Measurements from ENCODE around the gene HIPK4. TPM values are rescaled to one million over a fixed set of nuclear protein-coding genes. Genes with fewer than 3 reads are reported as not detected.

HIPK4 gene
- total RNA-seq, 1 experiment from 2014 or later, result 0.31 TPM

DNA sequence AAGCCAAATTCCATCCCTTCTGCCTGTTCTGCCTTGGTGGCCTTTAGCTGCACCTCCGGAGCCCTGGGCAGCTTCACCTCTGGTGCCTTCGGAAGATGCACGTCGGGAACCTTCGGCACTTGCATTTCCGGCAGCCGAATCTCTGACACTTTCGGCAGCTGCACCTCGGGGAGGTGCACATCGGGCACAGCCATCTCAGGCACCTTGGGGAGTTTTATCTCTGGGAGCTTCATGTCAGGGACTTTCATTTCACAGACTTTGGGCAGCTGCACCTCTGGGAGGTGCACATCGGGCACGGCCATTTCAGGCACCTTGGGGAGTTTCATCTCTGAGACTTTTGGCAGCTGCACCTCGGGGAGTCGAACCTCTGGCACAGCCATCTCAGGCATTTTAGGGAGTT lies 6.0 kb upstream of the HIPK4 start:
- no peak for ATAC-seq
- Mint-ChIP-seq H3K4me1 (peaks cover 6% of the 10 kb centered on the region), H3K36me3 (no peaks in the 10 kb centered on the region), H3K27ac (no peak overlapping the region), H3K27me3 (ENCODE audit: low read depth) (peaks cover 37% of the 10 kb centered on the region), H3K4me3 (no peak overlapping the region), H3K9me3 (no peaks in the 10 kb centered on the region)
- no peak for DNase-seq (ENCODE audit: low spot score)
- ChIA-PET POLR2A (no interaction called here), CTCF (interaction anchor here (0.5 to 2.0 kb wide), 6 partner anchors 10 to 91 kb away, joined by 3 to 12 read pairs (median 5); partner anchors contain the start of gene BLVRB)
- no peak for TF ChIP-seq ZNF671 (CRISPR knock-in tag; IDR thresholded peaks at IDR 0.05)

DNA sequence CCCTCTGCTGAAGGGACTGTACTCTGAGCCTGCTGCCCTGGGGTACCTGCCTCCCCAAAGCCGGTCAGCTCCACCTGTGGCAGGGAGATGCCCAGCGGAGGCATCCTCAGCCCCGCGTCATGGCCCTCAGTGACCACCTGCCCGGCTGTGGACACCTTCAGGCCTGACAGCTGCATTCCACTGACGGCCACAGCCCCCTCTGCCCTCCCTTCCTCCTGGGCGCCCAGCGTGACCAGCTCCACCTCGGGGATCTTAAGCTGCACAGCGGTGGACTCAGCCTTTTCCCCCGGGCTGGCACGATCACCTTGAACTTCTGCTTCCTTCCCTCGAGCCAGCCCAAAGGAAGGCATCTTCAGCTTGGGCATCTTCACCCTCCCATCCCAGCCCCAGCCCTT lies 4.8 kb upstream of the HIPK4 start:
- no peaks in the 10 kb centered on the region for H3K9me3 Mint-ChIP-seq
- CTCF ChIA-PET, result interaction anchor here (0.9 to 2.0 kb wide), 4 partner anchors 14 to 128 kb away, joined by 3 to 12 read pairs (median 4); no protein-coding TSS in a partner anchor
- POLR2A ChIA-PET, result interaction anchor here (0.6 kb wide), 1 partner anchor 41 kb away, joined by 4 read pairs; no protein-coding TSS in a partner anchor
- no peaks in the 10 kb centered on the region for H3K36me3 Mint-ChIP-seq
- DNase-seq (ENCODE audit: low spot score) (no peak), ATAC-seq (no peak)
- TF ChIP-seq CREM (CRISPR knock-in tag; IDR thresholded peaks at IDR 0.05) (no peak), NFYB (CRISPR knock-in tag; conservative IDR thresholded peaks at IDR 0.05; ENCODE audit: low read depth) (no peak), ZNF232 (CRISPR knock-in tag; IDR thresholded peaks at IDR 0.05) (no peak), RORB (CRISPR knock-in tag; IDR thresholded peaks at IDR 0.05) (no peak), OVOL2 (CRISPR knock-in tag; IDR thresholded peaks at IDR 0.05; ENCODE audit: borderline replicate concordance) (no peak), MYBL2 (CRISPR knock-in tag; IDR thresholded peaks at IDR 0.05) (no peak), PRRX2 (CRISPR knock-in tag; IDR thresholded peaks at IDR 0.05) (no peak), ZNF263 (CRISPR knock-in tag; IDR thresholded peaks at IDR 0.05; ENCODE audit: low read depth) (no peak), ZNF423 (CRISPR knock-in tag; IDR thresholded peaks at IDR 0.05) (no peak)
- TF ChIP-seq, protein P1, sequence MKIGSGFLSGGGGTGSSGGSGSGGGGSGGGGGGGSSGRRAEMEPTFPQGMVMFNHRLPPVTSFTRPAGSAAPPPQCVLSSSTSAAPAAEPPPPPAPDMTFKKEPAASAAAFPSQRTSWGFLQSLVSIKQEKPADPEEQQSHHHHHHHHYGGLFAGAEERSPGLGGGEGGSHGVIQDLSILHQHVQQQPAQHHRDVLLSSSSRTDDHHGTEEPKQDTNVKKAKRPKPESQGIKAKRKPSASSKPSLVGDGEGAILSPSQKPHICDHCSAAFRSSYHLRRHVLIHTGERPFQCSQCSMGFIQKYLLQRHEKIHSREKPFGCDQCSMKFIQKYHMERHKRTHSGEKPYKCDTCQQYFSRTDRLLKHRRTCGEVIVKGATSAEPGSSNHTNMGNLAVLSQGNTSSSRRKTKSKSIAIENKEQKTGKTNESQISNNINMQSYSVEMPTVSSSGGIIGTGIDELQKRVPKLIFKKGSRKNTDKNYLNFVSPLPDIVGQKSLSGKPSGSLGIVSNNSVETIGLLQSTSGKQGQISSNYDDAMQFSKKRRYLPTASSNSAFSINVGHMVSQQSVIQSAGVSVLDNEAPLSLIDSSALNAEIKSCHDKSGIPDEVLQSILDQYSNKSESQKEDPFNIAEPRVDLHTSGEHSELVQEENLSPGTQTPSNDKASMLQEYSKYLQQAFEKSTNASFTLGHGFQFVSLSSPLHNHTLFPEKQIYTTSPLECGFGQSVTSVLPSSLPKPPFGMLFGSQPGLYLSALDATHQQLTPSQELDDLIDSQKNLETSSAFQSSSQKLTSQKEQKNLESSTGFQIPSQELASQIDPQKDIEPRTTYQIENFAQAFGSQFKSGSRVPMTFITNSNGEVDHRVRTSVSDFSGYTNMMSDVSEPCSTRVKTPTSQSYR (CRISPR knock-in tag; IDR thresholded peaks at IDR 0.05), result no peak
- TF ChIP-seq, protein P2, sequence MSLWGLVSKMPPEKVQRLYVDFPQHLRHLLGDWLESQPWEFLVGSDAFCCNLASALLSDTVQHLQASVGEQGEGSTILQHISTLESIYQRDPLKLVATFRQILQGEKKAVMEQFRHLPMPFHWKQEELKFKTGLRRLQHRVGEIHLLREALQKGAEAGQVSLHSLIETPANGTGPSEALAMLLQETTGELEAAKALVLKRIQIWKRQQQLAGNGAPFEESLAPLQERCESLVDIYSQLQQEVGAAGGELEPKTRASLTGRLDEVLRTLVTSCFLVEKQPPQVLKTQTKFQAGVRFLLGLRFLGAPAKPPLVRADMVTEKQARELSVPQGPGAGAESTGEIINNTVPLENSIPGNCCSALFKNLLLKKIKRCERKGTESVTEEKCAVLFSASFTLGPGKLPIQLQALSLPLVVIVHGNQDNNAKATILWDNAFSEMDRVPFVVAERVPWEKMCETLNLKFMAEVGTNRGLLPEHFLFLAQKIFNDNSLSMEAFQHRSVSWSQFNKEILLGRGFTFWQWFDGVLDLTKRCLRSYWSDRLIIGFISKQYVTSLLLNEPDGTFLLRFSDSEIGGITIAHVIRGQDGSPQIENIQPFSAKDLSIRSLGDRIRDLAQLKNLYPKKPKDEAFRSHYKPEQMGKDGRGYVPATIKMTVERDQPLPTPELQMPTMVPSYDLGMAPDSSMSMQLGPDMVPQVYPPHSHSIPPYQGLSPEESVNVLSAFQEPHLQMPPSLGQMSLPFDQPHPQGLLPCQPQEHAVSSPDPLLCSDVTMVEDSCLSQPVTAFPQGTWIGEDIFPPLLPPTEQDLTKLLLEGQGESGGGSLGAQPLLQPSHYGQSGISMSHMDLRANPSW (CRISPR knock-in tag; conservative IDR thresholded peaks at IDR 0.05; ENCODE audit: low read depth), result no peak
- TF ChIP-seq, protein P3, sequence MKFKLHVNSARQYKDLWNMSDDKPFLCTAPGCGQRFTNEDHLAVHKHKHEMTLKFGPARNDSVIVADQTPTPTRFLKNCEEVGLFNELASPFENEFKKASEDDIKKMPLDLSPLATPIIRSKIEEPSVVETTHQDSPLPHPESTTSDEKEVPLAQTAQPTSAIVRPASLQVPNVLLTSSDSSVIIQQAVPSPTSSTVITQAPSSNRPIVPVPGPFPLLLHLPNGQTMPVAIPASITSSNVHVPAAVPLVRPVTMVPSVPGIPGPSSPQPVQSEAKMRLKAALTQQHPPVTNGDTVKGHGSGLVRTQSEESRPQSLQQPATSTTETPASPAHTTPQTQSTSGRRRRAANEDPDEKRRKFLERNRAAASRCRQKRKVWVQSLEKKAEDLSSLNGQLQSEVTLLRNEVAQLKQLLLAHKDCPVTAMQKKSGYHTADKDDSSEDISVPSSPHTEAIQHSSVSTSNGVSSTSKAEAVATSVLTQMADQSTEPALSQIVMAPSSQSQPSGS (CRISPR knock-in tag; IDR thresholded peaks at IDR 0.05; ENCODE audit: borderline replicate concordance, low read depth), result no peak
- TF ChIP-seq, protein P4, sequence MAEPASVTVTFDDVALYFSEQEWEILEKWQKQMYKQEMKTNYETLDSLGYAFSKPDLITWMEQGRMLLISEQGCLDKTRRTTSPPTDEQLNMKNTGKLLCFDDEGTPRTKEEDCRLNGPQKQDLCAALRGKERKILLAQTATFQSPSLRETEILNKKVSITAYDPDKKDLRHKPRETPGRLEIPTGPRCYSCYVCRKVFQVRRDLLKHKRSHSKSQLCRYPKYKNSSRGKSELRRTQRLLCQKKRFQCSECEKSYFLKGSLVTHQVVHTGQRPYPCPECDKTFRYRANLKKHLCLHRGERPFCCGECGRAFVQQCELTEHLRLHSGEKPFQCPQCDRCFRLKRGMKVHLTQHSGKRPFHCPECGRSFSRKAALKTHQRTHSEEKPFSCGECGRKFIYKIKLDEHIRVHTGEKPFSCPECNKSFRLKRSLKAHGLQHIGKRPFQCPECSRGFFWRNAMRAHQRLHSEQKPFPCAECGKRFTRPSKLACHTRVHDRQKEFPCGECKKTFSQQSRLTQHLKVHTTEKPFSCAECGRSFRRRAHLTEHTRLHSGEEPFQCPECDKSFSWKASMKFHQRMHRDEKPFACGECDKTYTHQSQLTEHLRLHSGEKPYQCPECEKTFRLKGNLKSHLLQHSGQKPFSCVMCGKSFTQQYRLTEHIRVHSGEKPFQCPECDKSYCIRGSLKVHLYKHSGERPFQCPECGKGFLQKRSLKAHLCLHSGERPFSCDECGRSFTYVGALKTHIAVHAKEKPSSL (CRISPR knock-in tag; conservative IDR thresholded peaks at IDR 0.05), result no peak
- TF ChIP-seq, protein P5, sequence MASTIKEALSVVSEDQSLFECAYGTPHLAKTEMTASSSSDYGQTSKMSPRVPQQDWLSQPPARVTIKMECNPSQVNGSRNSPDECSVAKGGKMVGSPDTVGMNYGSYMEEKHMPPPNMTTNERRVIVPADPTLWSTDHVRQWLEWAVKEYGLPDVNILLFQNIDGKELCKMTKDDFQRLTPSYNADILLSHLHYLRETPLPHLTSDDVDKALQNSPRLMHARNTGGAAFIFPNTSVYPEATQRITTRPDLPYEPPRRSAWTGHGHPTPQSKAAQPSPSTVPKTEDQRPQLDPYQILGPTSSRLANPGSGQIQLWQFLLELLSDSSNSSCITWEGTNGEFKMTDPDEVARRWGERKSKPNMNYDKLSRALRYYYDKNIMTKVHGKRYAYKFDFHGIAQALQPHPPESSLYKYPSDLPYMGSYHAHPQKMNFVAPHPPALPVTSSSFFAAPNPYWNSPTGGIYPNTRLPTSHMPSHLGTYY (CRISPR knock-in tag; IDR thresholded peaks at IDR 0.05), result no peak
- peaks cover 10% of the 10 kb centered on the region for H3K4me1 Mint-ChIP-seq
- H3K27me3 Mint-ChIP-seq (ENCODE audit: low read depth), result peaks cover 28% of the 10 kb centered on the region
- H3K4me3 Mint-ChIP-seq, result no peak overlapping the region
- no peak overlapping the region for H3K27ac Mint-ChIP-seq

All from WTC11 (cell line).